GM18508 (cell line): ENCODE results near the gene GFOD1.

Experiments used
- ATAC-seq: cut with Tn5 transposase; IDR thresholded peaks from one replicate; pipeline ENCODE4 v1.9.1; 2021; ENCODE audit warnings: moderate number of reproducible peaks; ENCODE audit not compliant: insufficient read depth, unreplicated experiment

Gene GFOD1

DNA sequence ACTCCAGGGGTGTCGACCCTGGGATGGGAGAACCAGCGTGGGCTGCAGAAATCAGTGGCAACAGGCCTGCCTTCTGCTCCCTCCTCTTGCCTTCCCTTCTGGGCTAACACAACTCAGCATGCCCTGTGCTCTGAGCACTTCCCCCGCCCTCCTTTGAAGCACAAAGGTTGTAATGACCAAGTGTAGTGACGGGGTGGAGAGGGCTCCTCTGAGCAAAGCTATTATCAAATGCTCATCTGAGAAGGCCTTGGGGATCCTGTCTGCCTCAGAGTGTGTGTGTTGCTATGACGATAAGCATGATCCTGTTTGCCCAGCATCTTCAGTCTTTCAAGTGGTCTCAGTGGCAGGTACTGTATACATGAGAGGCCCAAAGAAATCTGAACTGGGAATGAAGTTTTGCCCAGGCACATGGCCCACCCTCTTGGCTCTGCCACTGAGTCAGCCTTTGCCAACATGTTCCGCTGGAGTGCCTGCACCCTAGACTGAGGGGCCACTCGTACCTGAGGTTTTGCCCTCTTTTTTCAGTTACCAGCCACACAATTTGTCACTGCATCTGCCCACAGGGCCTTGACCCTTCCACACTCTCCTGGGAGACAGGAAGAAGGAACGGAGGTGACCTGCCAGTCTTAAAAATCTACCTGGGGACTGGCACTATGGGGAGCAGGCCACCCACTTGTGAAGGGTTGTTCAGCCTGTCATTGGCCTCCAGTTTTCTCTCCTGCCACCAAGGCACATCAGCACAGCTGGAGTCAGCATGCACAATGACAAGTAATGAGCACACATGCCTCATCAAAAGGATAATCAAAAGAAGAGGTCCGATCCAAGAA is 74.5 kb downstream of the GFOD1 start:
- ATAC-seq: no peak

DNA sequence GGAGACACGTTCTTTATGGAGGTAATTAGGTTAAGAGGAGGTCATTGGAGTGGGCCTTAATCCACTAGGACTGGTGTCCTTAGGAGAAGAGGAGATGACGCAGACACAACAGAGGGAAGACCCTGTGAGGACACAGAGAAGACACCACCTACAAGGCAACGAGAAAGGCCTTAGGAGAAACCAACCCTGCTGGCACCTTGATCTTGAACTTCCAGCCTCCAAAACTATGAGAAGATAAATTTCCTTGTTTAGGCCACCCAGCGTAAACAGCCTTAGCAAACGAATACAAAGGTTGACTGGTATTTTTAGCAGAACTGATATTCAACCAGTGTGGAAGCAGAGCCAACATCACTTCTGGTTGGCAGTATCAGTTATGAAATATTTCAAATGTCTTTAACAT is 75.2 kb downstream of the GFOD1 start:
- no peak for ATAC-seq

DNA sequence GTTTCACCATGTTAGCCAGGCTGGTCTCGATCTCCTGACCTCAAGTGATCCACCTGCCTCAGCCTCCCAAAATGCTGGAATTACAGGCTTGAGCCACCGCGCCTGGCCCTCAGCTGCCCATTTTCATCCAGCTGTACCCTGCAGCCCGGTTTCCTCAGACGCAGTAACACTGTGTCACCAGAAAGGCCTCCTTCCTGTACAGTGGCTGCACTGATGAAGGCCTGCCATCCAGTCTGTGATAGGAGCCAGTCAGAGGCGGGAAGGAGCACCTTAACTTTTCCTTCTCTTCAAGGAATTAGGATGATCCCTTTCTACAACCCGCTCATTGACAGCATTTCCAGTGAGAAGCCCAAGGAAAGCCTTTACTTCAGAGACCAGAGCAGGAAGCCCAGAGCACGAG is 75.9 kb downstream of the GFOD1 start:
- ATAC-seq: no peak

DNA sequence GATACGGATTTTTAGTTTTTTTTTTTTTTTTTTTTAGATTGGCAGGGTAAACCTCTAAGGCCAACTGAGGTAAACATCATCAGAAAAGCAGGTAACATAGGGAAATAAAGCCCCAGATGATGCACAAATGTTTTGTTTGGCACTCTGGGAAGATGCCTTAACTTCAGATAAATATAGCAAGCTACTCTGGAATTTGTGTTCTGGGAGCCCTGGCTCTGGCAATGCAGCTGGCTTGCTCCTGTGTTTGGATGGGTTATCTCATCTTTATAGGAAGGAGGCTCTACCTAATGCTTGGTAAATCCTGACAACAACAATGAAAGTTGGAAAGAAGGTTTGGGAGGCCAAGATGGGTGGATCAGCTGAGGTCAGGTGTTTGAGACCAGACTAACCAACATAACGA is 77.4 kb downstream of the GFOD1 start:
- ATAC-seq: no peak

DNA sequence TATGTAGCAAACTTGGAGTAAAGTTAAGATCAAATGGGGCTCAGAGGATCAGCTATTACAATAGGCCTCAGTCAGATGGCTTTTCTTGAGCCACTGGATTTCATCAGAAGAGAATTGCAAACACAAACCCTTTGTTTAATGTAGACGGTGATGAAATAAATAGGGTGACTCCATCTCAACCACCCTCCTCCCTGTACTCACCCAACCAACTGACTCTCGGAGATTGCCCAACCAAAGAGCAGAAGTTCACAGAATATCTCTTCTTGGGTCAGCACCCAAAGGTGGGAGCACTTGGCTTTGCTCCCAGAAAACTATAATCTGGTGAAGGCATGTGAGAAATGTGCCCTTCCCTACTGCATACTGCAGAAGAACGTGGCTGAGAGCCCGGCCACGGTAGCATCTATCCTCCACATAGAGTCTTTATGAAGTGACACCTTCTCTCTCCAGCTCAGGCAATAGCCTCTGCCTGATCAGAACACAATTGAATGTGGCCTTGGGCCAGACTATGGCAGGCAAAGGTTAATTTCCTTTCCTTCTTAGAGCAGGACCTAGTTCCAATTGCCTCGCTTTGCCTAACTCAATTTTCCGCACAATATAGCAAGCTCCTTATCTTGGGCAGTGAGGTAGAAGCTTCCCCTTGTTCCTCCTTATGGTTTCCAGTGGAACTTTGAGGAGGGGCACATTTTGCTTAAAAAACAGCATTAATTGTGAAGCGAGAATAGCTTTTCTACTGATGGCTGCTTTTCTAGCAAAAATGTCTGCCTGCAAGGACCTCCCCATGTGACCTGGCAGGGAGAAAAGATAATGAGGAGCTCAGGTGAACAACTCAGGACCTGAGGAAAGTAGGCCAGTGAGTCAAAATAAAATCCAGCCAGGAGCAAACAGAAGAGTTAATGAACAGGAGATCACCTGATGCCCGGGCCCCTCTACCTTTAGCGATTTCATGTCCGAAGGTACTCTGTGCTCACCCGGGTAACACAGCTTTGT is 79.4 kb downstream of the GFOD1 start:
- no peak for ATAC-seq

DNA sequence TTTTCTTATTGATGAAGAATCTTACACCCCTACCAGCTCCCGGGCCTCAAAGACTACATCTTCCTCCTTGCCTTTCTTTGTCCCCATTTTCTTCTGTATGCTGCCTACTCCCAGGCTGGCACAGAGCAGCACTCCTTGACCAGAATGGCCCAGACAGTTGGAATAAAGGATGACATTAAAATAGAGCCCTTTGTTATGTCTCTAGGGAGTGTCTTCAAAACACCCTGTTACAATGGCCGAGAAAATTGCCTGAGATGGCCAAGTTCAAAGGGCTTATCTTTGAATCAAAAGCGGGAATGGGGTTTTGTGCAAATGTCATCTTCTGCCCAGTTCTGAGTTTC is 80.1 kb downstream of the GFOD1 start:
- ATAC-seq: no peak

DNA sequence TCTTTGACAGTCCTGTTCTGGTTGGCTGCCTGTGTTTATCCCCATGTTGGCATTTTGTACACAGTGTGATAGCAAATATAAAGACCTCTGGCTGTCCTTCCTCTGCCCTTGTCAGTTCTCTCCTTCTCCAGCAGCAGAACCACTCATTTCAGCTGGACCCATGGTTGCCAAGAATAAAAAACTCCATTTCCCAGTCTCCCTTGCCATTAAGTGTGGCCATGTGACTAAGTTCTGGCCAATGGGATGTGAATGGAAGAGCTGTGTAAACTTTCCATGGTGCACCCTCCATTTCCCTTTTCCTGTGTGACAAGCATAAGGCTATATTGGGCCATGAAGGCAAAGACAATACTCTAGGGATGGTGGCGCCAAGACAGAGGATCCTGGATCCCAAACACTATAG is 80.6 kb downstream of the GFOD1 start:
- no peak for ATAC-seq

DNA sequence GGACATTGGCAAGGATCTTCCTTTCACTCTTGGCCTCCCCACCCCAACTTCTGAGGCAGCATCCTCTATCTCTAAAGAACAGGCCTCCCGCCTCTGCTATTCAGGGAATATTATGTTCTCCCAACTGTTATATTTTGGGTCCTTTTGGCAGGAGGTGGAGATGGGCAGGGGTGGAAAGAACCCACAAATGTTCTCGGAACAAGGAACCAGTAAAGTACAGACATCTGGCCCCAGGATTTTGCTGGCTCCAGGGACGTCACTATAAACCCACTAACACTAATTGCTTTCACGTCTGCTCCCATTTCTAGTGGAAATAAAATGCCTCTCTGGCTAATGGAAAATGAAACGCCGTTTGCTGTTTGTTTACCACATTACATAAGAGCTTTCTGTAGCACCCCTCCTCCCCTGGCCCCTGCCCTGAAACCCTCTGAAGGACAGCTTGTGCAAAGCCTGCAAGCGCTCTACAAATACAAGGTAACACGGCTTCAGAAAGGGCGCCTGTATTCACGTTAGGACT is 81.4 kb downstream of the GFOD1 start:
- ATAC-seq: no peak

- no peak for ATAC-seq
Observed at GRCh38 chr6:13404892-13405254, 82.5 kb downstream of the GFOD1 start.

GRCh38 chr6:13404228-13404891 is 83.0 kb downstream of the GFOD1 start:
- ATAC-seq: no peak

DNA sequence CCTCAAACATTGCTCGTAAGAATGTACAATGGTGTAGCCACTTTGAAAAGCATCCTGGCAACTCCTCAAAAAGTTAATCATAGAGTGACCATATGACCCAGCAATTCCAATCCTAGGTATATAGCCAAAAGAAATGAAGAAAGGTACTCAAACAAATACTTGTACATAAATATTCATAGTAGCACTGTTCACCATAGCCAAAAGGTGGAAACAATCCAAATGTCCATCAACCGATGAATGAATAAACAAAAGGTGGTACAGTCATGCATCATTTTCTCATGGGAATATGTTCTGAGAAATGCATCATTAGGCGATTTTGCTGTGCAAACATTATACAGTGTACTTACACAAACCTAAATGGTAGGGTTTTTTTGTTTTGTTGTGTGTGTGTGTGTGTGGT is 84.7 kb downstream of the GFOD1 start:
- ATAC-seq: no peak

GRCh38 chr6:13400772-13401171 is 86.6 kb downstream of the GFOD1 start:
- no peak for ATAC-seq

GRCh38 chr6:13398421-13398994 is 88.9 kb downstream of the GFOD1 start:
- no peak for ATAC-seq

DNA sequence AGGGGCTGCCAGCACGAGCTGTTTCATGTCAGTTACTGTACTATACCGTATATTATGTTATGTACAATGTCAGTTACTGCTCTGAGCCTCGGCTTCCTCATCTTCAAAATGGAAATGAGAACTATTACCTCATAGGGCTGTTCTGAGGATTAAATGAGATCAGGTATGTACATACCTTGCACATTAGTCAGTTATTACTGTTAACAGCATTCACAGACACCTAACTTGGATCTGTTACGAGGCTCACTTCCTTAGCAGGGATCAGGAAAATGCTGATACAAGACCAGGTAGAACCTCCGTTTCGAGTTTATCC is 89.4 kb downstream of the GFOD1 start:
- ATAC-seq: no peak

DNA sequence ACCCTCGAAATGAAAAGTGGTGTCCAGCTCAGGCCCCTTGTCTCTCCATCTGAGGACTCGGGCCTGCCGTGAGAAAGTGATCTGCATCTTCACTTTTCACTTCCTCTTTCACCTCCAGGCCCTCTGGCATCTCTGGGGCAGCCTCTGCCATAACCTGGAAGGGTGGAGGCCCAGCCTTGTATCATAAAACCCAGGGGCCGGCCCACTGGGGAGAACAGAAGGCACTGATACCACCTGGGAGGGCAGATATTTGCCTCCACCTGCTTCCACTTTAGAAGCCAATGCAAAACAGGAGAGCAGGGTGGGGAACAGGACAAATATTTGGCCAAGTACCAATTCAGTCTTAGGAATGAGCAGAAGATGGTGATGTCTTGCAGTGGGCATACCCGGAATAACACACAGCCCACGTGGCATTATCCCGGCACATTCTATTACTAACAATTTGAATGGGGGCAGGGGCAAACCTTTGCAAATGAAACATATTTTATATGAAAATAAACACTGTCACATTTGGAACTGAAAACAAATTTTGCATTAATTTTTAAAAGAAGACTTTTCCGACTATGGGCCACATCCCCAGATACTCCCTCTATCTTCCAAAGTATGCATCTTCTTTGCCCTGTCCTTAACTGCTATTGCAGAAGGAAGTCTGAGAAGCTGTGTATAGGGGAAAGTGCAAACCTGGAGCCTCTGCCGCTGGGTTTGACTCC is 89.9 kb downstream of the GFOD1 start:
- peak; percentile 65 for ATAC-seq

DNA sequence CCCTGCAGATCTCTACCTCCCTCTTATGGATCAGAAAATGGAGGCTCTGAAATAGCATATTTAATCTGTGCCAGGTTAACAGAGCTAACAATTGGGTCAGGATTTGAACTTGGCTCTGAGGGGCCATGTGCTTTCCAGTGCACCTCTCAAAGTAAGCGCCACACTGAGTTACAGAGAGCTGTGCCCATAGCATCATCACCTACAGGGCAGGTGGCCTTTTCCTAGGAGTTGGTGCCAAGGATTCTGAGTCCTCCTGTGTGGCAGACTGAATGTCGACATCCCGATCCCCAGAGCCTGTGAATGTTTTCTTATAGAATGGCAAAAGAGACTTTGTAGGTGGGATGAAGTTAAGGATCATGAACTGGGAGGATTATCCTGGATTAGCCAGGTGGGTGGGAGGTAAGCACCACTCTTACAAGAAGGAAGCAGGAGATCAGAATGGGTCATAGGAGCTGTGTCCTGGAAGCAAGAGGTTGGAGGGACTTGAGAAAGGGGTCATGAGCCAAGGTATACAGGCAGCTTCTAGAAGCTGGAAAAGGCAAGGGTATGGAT is 91.1 kb downstream of the GFOD1 start:
- ATAC-seq: no peak

GRCh38 chr6:13395272-13396237 is 91.8 kb downstream of the GFOD1 start:
- ATAC-seq: no peak

DNA sequence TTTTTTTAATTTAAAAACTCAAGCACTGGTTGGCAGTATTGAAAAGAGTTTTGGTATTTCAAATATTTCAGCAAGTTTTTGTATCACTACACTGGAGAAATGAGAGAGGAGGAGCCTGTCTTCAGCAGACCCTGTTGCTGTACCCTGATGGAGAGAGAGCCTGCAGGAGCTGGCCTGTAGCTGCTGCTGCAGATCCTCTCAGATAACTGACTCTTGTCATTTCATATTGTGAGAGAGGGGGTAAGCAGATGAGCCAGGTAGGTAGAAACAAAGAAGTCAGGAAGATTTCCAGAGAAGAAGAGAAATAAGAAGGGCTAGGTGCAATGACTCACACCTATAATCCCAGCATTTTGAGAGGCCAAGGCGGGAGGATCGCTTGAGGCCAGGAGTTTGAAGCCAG is 94.9 kb downstream of the GFOD1 start:
- ATAC-seq: no peak

DNA sequence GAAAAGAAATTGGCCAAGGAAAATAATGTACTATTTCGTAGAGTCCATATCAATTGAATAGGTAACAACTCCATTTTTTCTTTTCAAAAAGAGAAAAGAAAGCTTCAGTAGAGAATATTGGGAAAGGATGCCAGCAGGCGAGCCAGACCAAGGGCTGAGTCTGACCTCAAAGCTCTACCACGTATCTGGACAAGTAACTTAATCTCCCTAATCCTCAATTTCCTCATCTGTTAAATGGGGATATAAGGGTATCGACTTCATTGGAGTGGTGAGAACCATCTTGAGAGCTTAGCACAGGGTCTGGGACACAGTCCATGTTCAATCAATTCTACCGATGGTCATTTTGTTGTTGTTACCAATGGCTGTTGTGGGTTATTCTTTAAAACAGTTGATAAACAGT is 95.9 kb downstream of the GFOD1 start:
- no peak for ATAC-seq
